HUDEP-2 (cell line): ENCODE measurements around the gene MOV10.

Source experiments
- DNase-seq, 76 experiments: peaks; one replicate each; lab custom pipeline; 2025; ENCODE audit not compliant: unreplicated experiment in 76 of 76; lab: John Stamatoyannopoulos, UW

The MOV10 gene

GRCh38 chr1:112674986-112675727 lies 698 bp downstream of the MOV10 start:
- DNase-seq = peak in 37 of 76 experiments; percentile 10 to 56 (median 40)

DNA sequence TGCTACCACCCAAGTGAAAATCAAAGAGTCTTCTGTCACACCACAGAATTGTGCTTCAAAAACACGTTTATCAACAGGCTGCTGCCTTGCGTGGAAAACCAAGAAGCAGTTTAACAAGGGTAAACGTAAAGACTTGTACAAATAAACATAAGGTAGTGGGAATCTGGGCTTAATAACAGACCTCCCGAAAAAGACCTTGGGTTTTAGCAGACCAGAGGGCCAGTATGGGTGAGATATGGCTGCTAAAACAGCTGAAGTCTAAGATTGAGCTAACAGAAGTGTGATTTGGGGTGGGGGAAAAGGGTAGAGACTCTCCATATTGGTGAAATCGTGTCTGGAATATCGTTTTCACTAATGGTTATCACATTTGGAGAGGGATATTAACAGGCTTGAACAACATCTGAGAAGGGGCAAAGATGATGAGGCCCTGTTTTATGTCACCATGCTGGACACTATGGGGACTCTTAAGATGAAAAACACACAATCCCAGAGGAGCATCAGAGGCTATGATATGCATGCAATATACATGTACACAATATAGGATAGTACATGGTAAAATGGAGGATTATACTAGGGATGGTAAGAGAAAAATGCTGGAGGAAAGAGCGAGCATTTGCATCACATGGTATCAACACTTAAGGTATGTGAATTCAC lies 1.4 kb downstream of the MOV10 start:
- DNase-seq = no peak

GRCh38 chr1:112676543-112676942 lies 2.1 kb downstream of the MOV10 start:
- DNase-seq = peak in 13 of 76 experiments; percentile 4 to 50 (median 12)

DNA sequence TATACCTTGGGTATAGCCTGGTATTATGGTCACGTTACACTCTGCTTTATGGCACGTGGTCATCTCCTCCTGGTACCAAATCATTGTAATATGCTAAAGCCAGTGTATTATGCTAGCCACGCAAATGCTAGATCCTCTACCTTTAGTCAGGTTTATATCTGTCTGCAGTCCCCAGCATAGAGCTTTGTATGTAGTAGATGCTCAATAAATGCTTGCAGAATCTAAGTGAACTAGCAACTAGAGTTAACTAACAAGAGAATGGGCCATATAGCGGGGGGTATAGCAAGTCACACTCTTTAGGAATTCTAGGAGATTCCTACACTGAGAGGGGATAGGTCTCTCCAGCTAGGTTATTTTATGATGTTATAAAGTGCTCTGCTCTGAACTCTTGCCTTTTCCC lies 3.0 kb downstream of the MOV10 start:
- no peak for DNase-seq

DNA sequence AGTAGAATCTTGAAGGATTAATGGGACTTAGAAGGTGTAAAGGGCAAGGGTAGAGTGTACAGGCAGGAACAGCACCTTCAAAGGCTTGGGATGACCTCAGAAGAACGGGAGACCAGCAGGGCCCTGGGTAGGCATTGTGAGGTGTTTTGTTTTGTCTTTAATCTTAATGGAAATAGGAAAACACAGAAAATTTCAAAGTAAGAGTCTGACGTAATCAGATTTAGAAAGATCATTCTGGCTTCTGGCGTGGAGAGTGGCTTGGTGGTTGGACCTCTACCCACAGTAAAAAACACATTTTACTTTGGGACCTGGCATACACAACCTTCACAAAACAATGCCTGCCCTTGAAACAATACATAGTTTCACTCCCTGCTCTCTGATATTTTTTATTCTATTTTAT lies 4.1 kb downstream of the MOV10 start:
- no peak for DNase-seq

DNA sequence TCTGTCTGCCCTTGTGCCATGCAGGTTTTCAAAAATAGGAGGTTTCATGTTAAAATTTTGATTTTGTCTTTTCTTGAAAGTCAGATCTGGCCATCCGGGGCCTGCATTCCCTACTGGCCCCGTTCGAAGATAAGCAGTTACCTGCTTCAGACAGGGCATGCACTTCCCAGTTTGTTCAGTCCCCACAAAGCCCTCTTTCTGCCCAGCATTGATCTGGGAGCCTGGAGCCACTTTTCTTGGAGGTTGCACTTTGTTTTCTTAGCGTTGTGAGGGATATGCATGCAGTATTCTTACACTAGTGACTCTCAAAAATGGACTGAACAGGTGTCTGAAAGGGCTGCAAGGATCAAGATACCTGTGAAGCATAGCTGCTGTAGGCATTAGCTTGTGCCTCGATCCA lies 11.5 kb downstream of the MOV10 start:
- DNase-seq = no peak

- DNase-seq = no peak
Measured at GRCh38 chr1:112686417-112686816, 12.0 kb downstream of the MOV10 start.

- DNase-seq = no peak
Measured at GRCh38 chr1:112686835-112687234, 12.4 kb downstream of the MOV10 start.

GRCh38 chr1:112687361-112687760 lies 12.9 kb downstream of the MOV10 start:
- DNase-seq = no peak

- no peak for DNase-seq
Measured at GRCh38 chr1:112687785-112688496, 13.5 kb downstream of the MOV10 start.

DNA sequence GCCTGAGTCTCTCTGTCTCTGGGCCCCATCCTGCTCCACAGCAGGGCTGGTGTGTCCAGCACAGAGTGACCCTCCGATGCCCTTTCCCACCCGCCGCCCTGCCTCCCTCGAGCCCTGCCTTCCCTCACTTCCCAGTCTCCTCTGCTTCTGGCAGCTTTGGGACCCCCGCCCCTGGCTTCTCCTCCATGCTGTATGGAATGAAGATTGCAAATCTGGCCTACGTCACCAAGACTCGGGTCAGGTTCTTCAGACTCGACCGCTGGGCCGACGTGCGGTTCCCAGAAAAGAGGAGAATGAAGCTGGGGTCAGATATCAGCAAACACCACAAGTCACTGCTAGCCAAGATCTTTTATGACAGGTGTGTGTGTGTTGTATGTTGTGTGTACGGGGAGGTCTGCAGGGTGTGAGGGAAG lies 14.3 kb downstream of the MOV10 start:
- no peak for DNase-seq

DNA sequence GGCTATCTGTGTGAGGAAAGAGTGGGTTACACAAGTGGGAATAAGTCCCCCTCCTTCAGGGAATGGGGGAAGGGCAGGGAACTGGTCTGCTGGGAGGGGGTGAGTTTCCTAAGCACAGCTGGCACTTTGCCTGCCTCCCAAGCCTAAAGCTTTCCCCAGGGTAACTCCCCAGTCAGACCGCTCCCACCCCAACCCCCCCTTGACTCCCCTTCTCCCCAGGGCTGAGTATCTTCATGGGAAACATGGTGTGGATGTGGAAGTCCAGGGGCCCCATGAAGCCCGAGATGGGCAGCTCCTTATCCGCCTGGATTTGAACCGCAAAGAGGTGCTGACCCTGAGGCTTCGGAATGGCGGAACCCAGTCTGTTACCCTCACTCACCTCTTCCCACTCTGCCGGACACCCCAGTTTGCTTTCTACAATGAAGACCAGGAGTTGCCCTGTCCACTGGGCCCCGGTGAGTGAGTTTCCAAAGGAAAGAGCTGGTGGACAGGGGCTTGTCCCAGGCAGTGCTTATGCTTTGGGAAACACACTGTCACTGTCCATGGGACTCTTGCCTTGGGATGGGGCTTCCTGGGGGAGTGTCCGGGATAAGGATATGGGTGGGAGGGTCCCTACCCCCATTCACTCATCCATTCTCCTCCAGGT lies 14.9 kb downstream of the MOV10 start:
- no peak for DNase-seq

- no peak for DNase-seq
Measured at GRCh38 chr1:112689842-112690237, 15.4 kb downstream of the MOV10 start.

- DNase-seq = no peak
Measured at GRCh38 chr1:112692681-112693080, 18.2 kb downstream of the MOV10 start.

DNA sequence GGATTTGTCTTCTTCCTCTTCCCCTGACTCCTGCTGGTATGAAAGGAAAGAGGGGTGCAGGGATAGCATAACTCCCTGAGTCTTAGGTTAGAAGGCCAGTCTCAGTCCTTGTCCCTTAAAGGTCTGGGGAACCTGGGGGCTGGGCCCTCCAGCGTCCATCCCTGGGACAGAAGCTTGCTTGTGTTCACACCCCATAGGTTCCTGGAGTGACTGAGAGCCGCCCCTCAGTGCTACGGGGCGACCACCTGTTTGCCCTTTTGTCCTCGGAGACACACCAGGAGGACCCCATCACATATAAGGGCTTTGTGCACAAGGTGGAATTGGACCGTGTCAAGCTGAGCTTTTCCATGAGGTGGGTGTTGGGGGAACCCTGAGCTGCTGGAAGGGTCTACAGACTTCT lies 19.4 kb downstream of the MOV10 start:
- no peak for DNase-seq

GRCh38 chr1:112694363-112694929 lies 20.0 kb downstream of the MOV10 start:
- no peak for DNase-seq

DNA sequence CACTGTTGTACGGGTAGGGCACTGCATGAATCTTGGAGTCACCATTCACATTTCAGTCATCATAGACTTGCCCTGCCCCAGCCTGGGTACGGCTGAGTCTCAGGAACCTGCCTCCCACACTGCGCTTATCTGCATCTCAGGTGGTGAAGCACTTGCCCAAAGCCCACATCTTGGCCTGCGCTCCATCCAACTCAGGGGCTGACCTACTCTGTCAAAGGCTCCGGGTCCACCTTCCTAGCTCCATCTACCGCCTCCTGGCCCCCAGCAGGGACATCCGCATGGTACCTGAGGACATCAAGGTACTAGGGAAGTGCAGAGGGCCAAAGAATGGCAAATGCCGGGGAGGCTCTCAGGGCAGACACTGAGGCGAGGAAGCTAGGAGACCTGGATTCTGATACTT lies 20.8 kb downstream of the MOV10 start:
- DNase-seq = no peak

DNA sequence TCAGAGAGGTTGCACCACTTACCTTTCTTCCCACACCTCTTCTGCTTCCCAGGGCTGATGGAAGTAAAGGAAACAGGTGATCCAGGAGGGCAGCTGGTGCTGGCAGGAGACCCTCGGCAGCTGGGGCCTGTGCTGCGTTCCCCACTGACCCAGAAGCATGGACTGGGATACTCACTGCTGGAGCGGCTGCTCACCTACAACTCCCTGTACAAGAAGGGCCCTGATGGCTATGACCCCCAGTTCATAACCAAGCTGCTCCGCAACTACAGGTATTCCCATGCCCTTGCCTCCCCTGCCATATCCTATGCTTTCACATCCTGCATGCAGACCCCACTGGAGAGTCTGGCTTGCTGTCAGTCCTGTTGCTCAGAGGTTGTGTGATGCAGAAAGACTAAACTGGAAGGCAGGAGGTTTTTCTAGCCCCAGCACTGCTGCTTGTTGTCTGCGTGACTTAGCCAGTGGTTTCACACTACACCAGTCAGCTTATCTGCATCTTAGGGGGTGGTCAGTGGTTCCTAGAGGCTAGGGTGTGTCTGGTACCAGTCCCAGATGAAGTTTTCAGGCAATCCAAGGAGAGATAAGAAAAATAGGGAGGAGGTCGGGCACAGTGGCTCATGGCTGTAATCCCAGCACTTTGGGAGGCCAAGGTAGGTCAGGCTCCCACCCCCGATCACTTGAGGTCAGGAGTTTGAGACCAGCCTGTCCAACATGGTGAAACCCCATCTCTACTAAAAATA lies 22.3 kb downstream of the MOV10 start:
- DNase-seq = peak in 17 of 76 experiments; percentile 10 to 49 (median 22)

GRCh38 chr1:112697781-112698201 lies 23.3 kb downstream of the MOV10 start:
- peak in 3 of 76 experiments; percentile 3 to 11 (median 7) for DNase-seq
